ENCODE data around the gene CLNK.

DNA sequence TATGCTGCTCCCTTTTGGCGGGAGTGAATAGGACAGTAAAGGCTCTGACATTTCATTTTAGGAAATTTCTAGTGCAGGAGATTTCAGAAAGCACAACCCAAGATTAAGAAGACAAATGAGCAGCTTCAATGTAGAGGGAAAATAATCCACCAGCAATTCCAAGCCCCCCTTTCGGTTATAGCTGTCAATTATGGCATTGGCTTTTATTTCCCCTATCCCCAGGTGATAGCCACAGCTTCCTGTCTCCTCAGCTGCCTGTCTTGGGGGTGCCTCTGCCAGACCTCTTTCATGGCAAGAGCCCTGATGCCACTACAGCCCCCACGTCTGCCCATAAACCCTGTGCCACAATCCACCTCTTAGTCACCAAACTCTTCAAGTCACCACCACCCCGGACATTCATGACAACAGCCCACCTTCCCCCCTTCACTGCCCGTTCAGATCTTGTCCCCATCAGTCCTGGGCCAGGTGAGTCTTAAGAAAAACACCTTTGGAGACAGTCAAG lies 48.4 kb upstream of the CLNK start:
- TF ChIP-seq CTCF (IDR thresholded peaks at IDR 0.05) (no peak), POLR2A (IDR thresholded peaks at IDR 0.05) (no peak)
